Caco-2 (cell line): Measurements from ENCODE around the gene TMEM181. TPM values are rescaled to one million over a fixed set of nuclear protein-coding genes. Genes with fewer than 3 reads are reported as not detected.
"Not testable (repeated sequence)": the region's sequence is repeated elsewhere in the genome, so short reads cannot be mapped to it uniquely, and the experiment has no call there.

Experiments used
- BruUV-seq: library from RNA; stranded (reverse); fragments of 400-500 nt; replicated peaks from 2 replicates; lab custom pipeline; 2021; lab: Mats Ljungman, UMichigan
- CTCF ChIA-PET: fragments of 300-600 bp; sonication (Branson Sonifier 250); formaldehyde crosslinking; loops from one replicate; lab custom pipeline; 2022; ENCODE audit warnings: antibody characterized with exemption; lab: Charles Lee
- POLR2A ChIA-PET: fragments of 300-600 bp; sonication (Branson Sonifier 250); formaldehyde crosslinking; loops from one replicate; lab custom pipeline; 2022; ENCODE audit warnings: antibody characterized with exemption; lab: Charles Lee
- DNase-seq, 2 experiments: peaks; one replicate each; pipeline versions ENCODE4 v3.0.0 to v3.0.0-alpha.2; 2020 to 2022
- H3K27me3 ChIP-seq: replicated peaks from 2 replicates; pipeline ENCODE4 v1.6.0; 2011; ENCODE audit warnings: low read length; ENCODE audit not compliant: control insufficient read depth, insufficient read depth
- H3K36me3 ChIP-seq: 2 replicates; pipeline ENCODE4 v1.5.1; 2011; ENCODE audit warnings: low read length; ENCODE audit not compliant: control insufficient read depth, insufficient read depth
- H3K4me1 ChIP-seq: fragments of 250-450 bp; sonication (Bioruptor Pico); 2 replicates; pipeline ENCODE4 v1.5.1; 2020; ENCODE audit warnings: mild to moderate bottlenecking
- H3K4me3 ChIP-seq: 2 replicates; pipeline ENCODE4 v1.5.1; 2011; ENCODE audit warnings: low read depth, mild to moderate bottlenecking, control low read depth, low read length
- H3K9me3 ChIP-seq: fragments of 250-450 bp; sonication (Bioruptor Pico); 2 replicates; pipeline ENCODE4 v1.5.1; 2020; ENCODE audit warnings: mild to moderate bottlenecking, moderate library complexity
- H3K27ac Mint-ChIP-seq: one replicate; pipeline ENCODE4 v1.8.0; 2022; ENCODE audit warnings: mixed read lengths; ENCODE audit not compliant: unreplicated experiment
- H3K27me3 Mint-ChIP-seq: one replicate; pipeline ENCODE4 v1.8.0; 2022; ENCODE audit warnings: mixed read lengths; ENCODE audit not compliant: insufficient read depth, unreplicated experiment
- H3K36me3 Mint-ChIP-seq: one replicate; pipeline ENCODE4 v1.8.0; 2022; ENCODE audit warnings: mild to moderate bottlenecking, mixed read lengths; ENCODE audit not compliant: insufficient read depth, unreplicated experiment
- H3K4me1 Mint-ChIP-seq: one replicate; pipeline ENCODE4 v1.8.0; 2022; ENCODE audit warnings: low read depth, mixed read lengths; ENCODE audit not compliant: unreplicated experiment
- H3K4me3 Mint-ChIP-seq: one replicate; pipeline ENCODE4 v1.8.0; 2022; ENCODE audit warnings: mild to moderate bottlenecking, moderate library complexity, mixed read lengths; ENCODE audit not compliant: unreplicated experiment
- H3K9me3 Mint-ChIP-seq: one replicate; pipeline ENCODE4 v1.8.0; 2022; ENCODE audit warnings: mixed read lengths; ENCODE audit not compliant: unreplicated experiment
- CTCF ChIP-seq, 2 experiments: fragments of 200-600 bp in 1 of 2; IDR thresholded peaks; 1 replicate in 1 of 2; 2 replicates in 1 of 2; pipeline versions ENCODE4 v1.5.1 to v1.8.0; 2011 to 2022; ENCODE audit warnings: antibody characterized with exemption in 1 of 2, control low read depth in 1 of 2, inconsistent platforms in 1 of 2, low read depth in 1 of 2, low read length in 1 of 2, mild to moderate bottlenecking in 1 of 2, moderate library complexity in 1 of 2; ENCODE audit not compliant: insufficient read depth in 1 of 2, severe bottlenecking in 1 of 2, unreplicated experiment in 1 of 2
- intact Hi-C: fragments of 100-400 bp; cut with micrococcal nuclease; formaldehyde crosslinking; loops from one replicate; pipeline ENCODE4 v1.10.0; 2022; ENCODE audit not compliant: unreplicated experiment
- total RNA-seq: library from RNA; stranded (reverse); gene quantifications from 2 replicates; pipeline ENCODE4 v1.2.3, GENCODE V29; 2022

Gene TMEM181
- total RNA-seq, 1 experiment from 2014 or later = 26.7 TPM

DNA sequence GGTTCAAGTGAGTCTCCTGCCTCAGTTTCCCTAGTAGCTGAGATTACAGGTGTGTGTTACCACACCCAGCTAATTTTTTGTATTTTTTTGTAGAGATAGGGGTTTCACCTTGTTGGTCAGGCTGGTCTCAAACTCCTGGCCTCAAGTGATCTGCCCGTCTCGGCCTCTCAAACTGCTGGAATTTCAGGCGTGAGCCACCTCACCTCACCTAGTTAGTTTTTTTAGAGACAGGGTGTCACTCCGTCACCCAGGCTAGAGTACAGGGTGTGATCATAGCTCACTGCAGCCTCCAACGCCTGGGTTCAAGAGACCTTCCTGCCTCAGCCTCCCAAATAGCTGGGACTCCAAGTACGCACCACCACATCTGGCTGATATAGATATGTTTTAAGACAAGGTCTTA, 112.8 kb downstream of the TMEM181 start:
- BruUV-seq = no TSS peak
- Histone ChIP-seq H3K27me3 (no peaks in the 10 kb centered on the region), H3K9me3 (no peaks in the 10 kb centered on the region), H3K4me3 (no peak overlapping the region), H3K4me1 (no peaks in the 10 kb centered on the region), H3K36me3 (no peaks in the 10 kb centered on the region)
- Mint-ChIP-seq H3K9me3 (no peaks in the 10 kb centered on the region), H3K27ac (no peak overlapping the region), H3K4me3 (no peak overlapping the region), H3K4me1 (no peaks in the 10 kb centered on the region), H3K36me3 (no peaks in the 10 kb centered on the region), H3K27me3 (no peaks in the 10 kb centered on the region)
- ChIA-PET CTCF (interaction anchor here (0.6 kb wide), 1 partner anchor 12 kb away, joined by 4 read pairs; no protein-coding TSS in a partner anchor), POLR2A (no interaction called here)
- no peak for TF ChIP-seq CTCF (IDR thresholded peaks at IDR 0.05; ENCODE audit: insufficient read depth in 1 of 2, low read depth in 1 of 2, low read length in 1 of 2, severe bottlenecking in 1 of 2, unreplicated experiment in 1 of 2)
- intact Hi-C loops = no loop called here
- DNase-seq = no peak

- no peak overlapping the region for H3K4me3 ChIP-seq
- no peak for DNase-seq
- no peaks in the 10 kb centered on the region for H3K9me3 ChIP-seq
- no peaks in the 10 kb centered on the region for H3K9me3 Mint-ChIP-seq
- no peaks in the 10 kb centered on the region for H3K4me1 ChIP-seq
- CTCF ChIA-PET = no interaction called here
- no peak overlapping the region for H3K4me3 Mint-ChIP-seq
- POLR2A ChIA-PET = no interaction called here
- H3K36me3 Mint-ChIP-seq = no peaks in the 10 kb centered on the region
- no peak for TF ChIP-seq CTCF (IDR thresholded peaks at IDR 0.05; ENCODE audit: insufficient read depth in 1 of 2, low read depth in 1 of 2, low read length in 1 of 2, severe bottlenecking in 1 of 2, unreplicated experiment in 1 of 2)
- no peaks in the 10 kb centered on the region for H3K27me3 ChIP-seq
- intact Hi-C loops = no loop called here
- H3K36me3 ChIP-seq = no peaks in the 10 kb centered on the region
- no peaks in the 10 kb centered on the region for H3K4me1 Mint-ChIP-seq
- no peak overlapping the region for H3K27ac Mint-ChIP-seq
- no peaks in the 10 kb centered on the region for H3K27me3 Mint-ChIP-seq
- no TSS peak for BruUV-seq
These were observed 114.6 kb downstream of the TMEM181 start for GRCh38 chr6:158674342-158675131.

DNA sequence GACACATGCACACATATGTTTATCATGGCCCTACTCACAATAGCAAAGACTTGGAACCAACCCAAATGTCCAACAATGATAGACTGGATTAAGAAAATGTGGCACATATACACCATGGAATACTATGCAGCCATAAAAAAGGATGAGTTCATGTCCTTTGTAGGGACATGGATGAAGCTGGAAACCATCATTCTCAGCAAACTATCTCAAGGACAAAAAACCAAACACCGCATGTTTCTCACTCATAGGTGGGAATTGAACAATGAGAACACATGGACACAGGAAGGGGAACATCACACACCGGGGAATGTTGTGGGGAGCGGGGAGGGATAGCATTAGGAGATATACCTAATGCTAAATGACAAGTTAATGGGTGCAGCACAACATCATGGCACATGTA, 117.2 kb downstream of the TMEM181 start:
- H3K27me3 Mint-ChIP-seq, H3K36me3 Mint-ChIP-seq, BruUV-seq, H3K4me3 Mint-ChIP-seq, intact Hi-C loops, POLR2A ChIA-PET, DNase-seq, H3K27me3 ChIP-seq, H3K4me1 ChIP-seq, H3K4me1 Mint-ChIP-seq, H3K4me3 ChIP-seq, H3K27ac Mint-ChIP-seq, H3K9me3 Mint-ChIP-seq, H3K36me3 ChIP-seq, H3K9me3 ChIP-seq: not testable (repeated sequence)
- CTCF ChIA-PET = interaction anchor here (0.6 kb wide), 1 partner anchor 424 kb away, joined by 3 read pairs; no protein-coding TSS in a partner anchor
